Right lobe of liver (tissue), 4 donors: ENCODE measurements around the gene ITGB3.

Experiments used
- POLR2A ChIP-seq: fragments of 450-650 bp; IDR thresholded peaks from one replicate; pipeline ENCODE4 v1.6.1; 2017; ENCODE audit warnings: antibody characterized with exemption, mild to moderate bottlenecking
- TF ChIP-seq, protein P1 (sequence below), 4 donors: fragments of 200-600 bp in 3 of 4; fragments of 450-650 bp in 1 of 4; IDR thresholded peaks; one replicate each; pipeline versions ENCODE4 v1.5.1 to v1.8.0; 2016 to 2022; ENCODE audit warnings: antibody characterized with exemption in 4 of 4, mild to moderate bottlenecking in 2 of 4
- donor health status: DM: no; HTN: no; CAD: no.
- donor health status: DM: no; HTN: no; CAD: no.
- donor health status: DM: no; HTN: yes; CAD: no.

DNA sequence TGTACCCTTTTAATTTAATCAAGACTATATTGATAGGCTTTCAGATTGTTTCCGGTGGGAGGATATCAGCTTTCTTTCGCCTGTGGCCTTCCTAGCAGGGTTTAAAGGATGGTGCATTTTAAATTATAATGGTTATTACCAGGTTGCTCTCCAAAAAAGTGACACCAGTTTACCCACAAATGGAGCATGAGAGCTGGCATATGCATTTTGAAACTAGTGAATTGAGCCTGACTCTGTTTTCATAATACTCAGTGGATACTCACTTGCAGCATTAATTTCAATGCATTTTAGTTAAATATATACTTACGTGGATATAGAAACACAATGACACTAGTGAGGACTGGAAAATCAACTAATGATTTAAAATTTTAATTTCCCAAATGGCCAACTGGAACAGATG is 38.7 kb upstream of the ITGB3 start:
- TF ChIP-seq, protein P1, sequence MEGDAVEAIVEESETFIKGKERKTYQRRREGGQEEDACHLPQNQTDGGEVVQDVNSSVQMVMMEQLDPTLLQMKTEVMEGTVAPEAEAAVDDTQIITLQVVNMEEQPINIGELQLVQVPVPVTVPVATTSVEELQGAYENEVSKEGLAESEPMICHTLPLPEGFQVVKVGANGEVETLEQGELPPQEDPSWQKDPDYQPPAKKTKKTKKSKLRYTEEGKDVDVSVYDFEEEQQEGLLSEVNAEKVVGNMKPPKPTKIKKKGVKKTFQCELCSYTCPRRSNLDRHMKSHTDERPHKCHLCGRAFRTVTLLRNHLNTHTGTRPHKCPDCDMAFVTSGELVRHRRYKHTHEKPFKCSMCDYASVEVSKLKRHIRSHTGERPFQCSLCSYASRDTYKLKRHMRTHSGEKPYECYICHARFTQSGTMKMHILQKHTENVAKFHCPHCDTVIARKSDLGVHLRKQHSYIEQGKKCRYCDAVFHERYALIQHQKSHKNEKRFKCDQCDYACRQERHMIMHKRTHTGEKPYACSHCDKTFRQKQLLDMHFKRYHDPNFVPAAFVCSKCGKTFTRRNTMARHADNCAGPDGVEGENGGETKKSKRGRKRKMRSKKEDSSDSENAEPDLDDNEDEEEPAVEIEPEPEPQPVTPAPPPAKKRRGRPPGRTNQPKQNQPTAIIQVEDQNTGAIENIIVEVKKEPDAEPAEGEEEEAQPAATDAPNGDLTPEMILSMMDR (IDR thresholded peaks at IDR 0.05), result no peak
- no peak for TF ChIP-seq POLR2A
